Measurements from ENCODE around the gene BEST3. TPM values are rescaled to one million over a fixed set of nuclear protein-coding genes. Genes with fewer than 3 reads are reported as not detected.

BEST3 gene
- total RNA-seq, 2 experiments from 2014 or later = not detected

GRCh38 chr12:69655616-69656340, 43.3 kb downstream of the BEST3 start:
- CTCF ChIA-PET = no interaction called here

GRCh38 chr12:69653703-69654102, 45.4 kb downstream of the BEST3 start:
- POLR2A ChIA-PET = no interaction called here

More at GRCh38 chr12:69655616-69656340, 43.3 kb downstream of the BEST3 start:
- POLR2A ChIA-PET = no interaction called here

GRCh38 chr12:69651922-69652321, 47.2 kb downstream of the BEST3 start:
- ChIA-PET CTCF (interaction anchor here (1.1 kb wide), 1 partner anchor 12 kb away, joined by 5 read pairs; no protein-coding TSS in a partner anchor), POLR2A (no interaction called here)

More at GRCh38 chr12:69653703-69654102, 45.4 kb downstream of the BEST3 start:
- CTCF ChIA-PET = no interaction called here

GRCh38 chr12:69649529-69649928, 49.6 kb downstream of the BEST3 start:
- ChIA-PET POLR2A (no interaction called here), CTCF (no interaction called here)

GRCh38 chr12:69648476-69648875, 50.6 kb downstream of the BEST3 start:
- CTCF ChIA-PET = no interaction called here
- POLR2A ChIA-PET = no interaction called here

- ChIA-PET POLR2A (no interaction called here), CTCF (no interaction called here)
These were observed 51.9 kb downstream of the BEST3 start for GRCh38 chr12:69647178-69647577.

- ChIA-PET POLR2A (no interaction called here), CTCF (no interaction called here)
These were observed 54.1 kb downstream of the BEST3 start for GRCh38 chr12:69645031-69645430.

- POLR2A ChIA-PET = no interaction called here
- CTCF ChIA-PET = no interaction called here
These were observed 54.6 kb downstream of the BEST3 start for GRCh38 chr12:69644511-69644910.

GRCh38 chr12:69642531-69642930, 56.6 kb downstream of the BEST3 start:
- ChIA-PET CTCF (no interaction called here), POLR2A (no interaction called here)

- CTCF ChIA-PET = interaction anchor here (1.0 kb wide), 1 partner anchor 283 kb away, joined by 3 read pairs; no protein-coding TSS in a partner anchor
- POLR2A ChIA-PET = no interaction called here
These were observed 57.6 kb downstream of the BEST3 start for GRCh38 chr12:69641546-69641945.

- CTCF ChIA-PET = interaction anchor here (0.5 to 1.5 kb wide), 5 partner anchors 22 to 349 kb away, joined by 3 to 9 read pairs (median 3); no protein-coding TSS in a partner anchor
- POLR2A ChIA-PET = interaction anchor here (0.6 kb wide), 1 partner anchor 38 kb away, joined by 3 read pairs; no protein-coding TSS in a partner anchor
These were observed 59.6 kb downstream of the BEST3 start for GRCh38 chr12:69639400-69640016.

GRCh38 chr12:69633061-69633460, 66.0 kb downstream of the BEST3 start:
- ChIA-PET CTCF (no interaction called here), POLR2A (no interaction called here)

GRCh38 chr12:69630191-69630590, 68.9 kb downstream of the BEST3 start:
- CTCF ChIA-PET = no interaction called here
- POLR2A ChIA-PET = no interaction called here

GRCh38 chr12:69627501-69627900, 71.6 kb downstream of the BEST3 start:
- ChIA-PET POLR2A (no interaction called here), CTCF (no interaction called here)

GRCh38 chr12:69623970-69624369, 75.1 kb downstream of the BEST3 start:
- POLR2A ChIA-PET = no interaction called here

GRCh38 chr12:69621551-69621950, 77.6 kb downstream of the BEST3 start:
- CTCF ChIA-PET = interaction anchor here (0.6 kb wide), 1 partner anchor 26 kb away, joined by 4 read pairs; no protein-coding TSS in a partner anchor
- POLR2A ChIA-PET = no interaction called here

More at GRCh38 chr12:69623970-69624369, 75.1 kb downstream of the BEST3 start:
- CTCF ChIA-PET = no interaction called here

- ChIA-PET CTCF (no interaction called here), POLR2A (no interaction called here)
These were observed 78.2 kb downstream of the BEST3 start for GRCh38 chr12:69620921-69621320.

GRCh38 chr12:69620077-69620476, 79.0 kb downstream of the BEST3 start:
- CTCF ChIA-PET = interaction anchor here (0.5 kb wide), 1 partner anchor 9 kb away, joined by 6 read pairs; the partner anchor contains the start of gene LRRC10
- POLR2A ChIA-PET = no interaction called here

GRCh38 chr12:69619050-69619449, 80.1 kb downstream of the BEST3 start:
- POLR2A ChIA-PET = no interaction called here
- CTCF ChIA-PET = no interaction called here

GRCh38 chr12:69616025-69616424, 83.1 kb downstream of the BEST3 start:
- POLR2A ChIA-PET = no interaction called here
- CTCF ChIA-PET = interaction anchor here (1.7 kb wide), 1 partner anchor 24 kb away, joined by 5 read pairs; no protein-coding TSS in a partner anchor

- ChIA-PET POLR2A (no interaction called here), CTCF (no interaction called here)
These were observed 85.8 kb downstream of the BEST3 start for GRCh38 chr12:69613351-69613750.

Measured in activated CD8-positive, alpha-beta memory T cell treated with anti-CD3 and anti-CD28 coated beads for 36 hours (primary cell).